SK-N-SH (cell line): ENCODE results near the gene WIF1. TPM values are rescaled to one million over a fixed set of nuclear protein-coding genes. Genes with fewer than 3 reads are reported as not detected.
A peak's percentile ranks its signal among the peaks of the same experiment; 100 is the strongest.

Source experiments
- CTCF ChIA-PET: fragments of 300-600, 350-600 bp; formaldehyde crosslinking; extraction: SDS; loops from one replicate; lab custom pipeline; 2021; lab: Yijun Ruan, JAX
- POLR2A ChIA-PET: fragments of 350-600 bp; sonication (Branson Sonifier 250); formaldehyde crosslinking; extraction: SDS; loops from one replicate; lab custom pipeline; 2020; ENCODE audit warnings: antibody characterized with exemption, inconsistent platforms; lab: Yijun Ruan, JAX
- DNase-seq: peaks from one replicate; pipeline ENCODE4 v3.0.0; 2012
- H2AFZ ChIP-seq: fragments of 200-600 bp; sonication (generic); 2 replicates; pipeline ENCODE4 v1.8.1; 2016; ENCODE audit warnings: antibody characterized with exemption, mild to moderate bottlenecking, low read depth
- H3F3A ChIP-seq: fragments of 200-600 bp; sonication (generic); replicated peaks from 2 replicates; pipeline ENCODE3; 2016; ENCODE audit warnings: antibody characterized with exemption, mild to moderate bottlenecking; ENCODE audit not compliant: insufficient read depth
- H3K27ac ChIP-seq, 2 experiments: fragments of 200-500 bp in 1 of 2; fragments of 200-600 bp in 1 of 2; sonication (Bioruptor generic) in 1 of 2; sonication (generic), shearing (Covaris generic) in 1 of 2; 2 replicates each; pipeline versions ENCODE4 v1.5.1 to v1.6.1; 2014 to 2016; ENCODE audit warnings: low read depth in 2 of 2, inconsistent platforms in 1 of 2, low read length in 1 of 2, mild to moderate bottlenecking in 1 of 2, mixed read lengths in 1 of 2
- H3K27me3 ChIP-seq: fragments of 200-600 bp; sonication (generic), shearing (Covaris generic); 2 replicates; pipeline ENCODE4 v1.6.1; 2016; ENCODE audit warnings: mixed run types; ENCODE audit not compliant: insufficient read depth
- H3K36me3 ChIP-seq, 2 experiments: fragments of 200-500 bp in 1 of 2; fragments of 200-600 bp in 1 of 2; sonication (Bioruptor generic) in 1 of 2; sonication (generic) in 1 of 2; replicated peaks in 1 of 2; 2 replicates each; pipeline versions ENCODE3 to v1.5.1; 2014 to 2016; ENCODE audit warnings: low read length in 1 of 2, mild to moderate bottlenecking in 1 of 2; ENCODE audit not compliant: insufficient read depth in 2 of 2, control insufficient read depth in 1 of 2
- H3K4me1 ChIP-seq, 2 experiments: fragments of 200-500 bp in 1 of 2; fragments of 200-600 bp in 1 of 2; sonication (Bioruptor generic) in 1 of 2; sonication (generic), shearing (Covaris generic) in 1 of 2; 2 replicates each; pipeline versions ENCODE4 v1.5.1 to v1.6.1; 2014 to 2016; ENCODE audit warnings: low read depth in 1 of 2, low read length in 1 of 2, mixed run types in 1 of 2; ENCODE audit not compliant: insufficient read depth in 2 of 2, control insufficient read depth in 1 of 2
- H3K4me2 ChIP-seq: fragments of 200-600 bp; sonication (generic), shearing (Covaris generic); 2 replicates; pipeline ENCODE4 v1.6.1; 2017; ENCODE audit warnings: mixed run types
- H3K4me3 ChIP-seq, 2 experiments: fragments of 200-500 bp in 1 of 2; fragments of 200-600 bp in 1 of 2; sonication (Bioruptor generic) in 1 of 2; sonication (generic), shearing (Covaris generic) in 1 of 2; 2 replicates each; pipeline versions ENCODE4 v1.5.1 to v1.8.1; 2014 to 2016; ENCODE audit warnings: low read depth in 2 of 2, inconsistent platforms in 1 of 2, low read length in 1 of 2, mild to moderate bottlenecking in 1 of 2, mixed read lengths in 1 of 2, moderate library complexity in 1 of 2
- H3K79me2 ChIP-seq: fragments of 200-600 bp; sonication (generic); 2 replicates; pipeline ENCODE4 v1.8.1; 2017; ENCODE audit warnings: mild to moderate bottlenecking; ENCODE audit not compliant: insufficient read depth
- H3K9ac ChIP-seq: fragments of 200-600 bp; sonication (generic); 2 replicates; pipeline ENCODE4 v1.6.1; 2017; ENCODE audit warnings: mixed run types
- H3K9me2 ChIP-seq: fragments of 200-600 bp; sonication (generic); 2 replicates; pipeline ENCODE4 v1.6.1; 2017; ENCODE audit warnings: mixed run types
- H3K9me3 ChIP-seq: fragments of 200-600 bp; sonication (generic); 2 replicates; pipeline ENCODE4 v1.6.1; 2017; ENCODE audit warnings: mixed run types, mild to moderate bottlenecking, moderate library complexity
- H4K20me1 ChIP-seq: fragments of 200-600 bp; sonication (generic); 2 replicates; pipeline ENCODE4 v1.6.1; 2017; ENCODE audit warnings: mild to moderate bottlenecking, mixed run types; ENCODE audit not compliant: insufficient read depth
- CTCF ChIP-seq: fragments of 200-600 bp; sonication (generic); IDR thresholded peaks from 2 replicates; pipeline ENCODE4 v1.6.1; 2017; ENCODE audit warnings: antibody characterized with exemption, mild to moderate bottlenecking, moderate library complexity
- ELF1 ChIP-seq: IDR thresholded peaks from 2 replicates; pipeline ENCODE4 v1.4.0; 2012
- EP300 ChIP-seq, 2 experiments: IDR thresholded peaks; 2 replicates each; pipeline versions ENCODE4 v1.4.0 to v1.6.1; 2012; ENCODE audit warnings: borderline replicate concordance in 1 of 2, low read depth in 1 of 2, low read length in 1 of 2
- EZH2phosphoT487 ChIP-seq: fragments of 200-600 bp; sonication (generic); IDR thresholded peaks from 2 replicates; pipeline ENCODE4 v1.6.1; 2017; ENCODE audit warnings: low read depth, mixed run types, mild to moderate bottlenecking, antibody characterized with exemption, moderate library complexity, borderline replicate concordance
- FOSL2 ChIP-seq: IDR thresholded peaks from 2 replicates; pipeline ENCODE4 v1.4.0; 2012; ENCODE audit warnings: low read depth, mild to moderate bottlenecking, moderate library complexity, borderline replicate concordance
- FOXJ3 ChIP-seq: sonication (generic); formaldehyde crosslinking; IDR thresholded peaks from 2 replicates; pipeline ENCODE4 v1.5.1; 2020; ENCODE audit warnings: mild to moderate bottlenecking, missing genetic modification reagents
- GABPA ChIP-seq: IDR thresholded peaks from 2 replicates; pipeline ENCODE4 v1.4.0; 2012; ENCODE audit warnings: low read depth, mild to moderate bottlenecking
- GATA2 ChIP-seq: sonication (generic); formaldehyde crosslinking; IDR thresholded peaks from 2 replicates; pipeline ENCODE4 v1.5.0; 2020; ENCODE audit warnings: mild to moderate bottlenecking, missing genetic modification reagents
- JUND ChIP-seq: IDR thresholded peaks from 2 replicates; pipeline ENCODE4 v1.4.0; 2012
- PBX3 ChIP-seq: IDR thresholded peaks from 2 replicates; pipeline ENCODE4; 2012
- RXRA ChIP-seq: IDR thresholded peaks from 2 replicates; pipeline ENCODE4 v1.4.0; 2012; ENCODE audit warnings: low read depth, mild to moderate bottlenecking, borderline replicate concordance
- SMC3 ChIP-seq: IDR thresholded peaks from 2 replicates; pipeline ENCODE4 v1.6.1; 2012; ENCODE audit warnings: low read depth, low read length, improper control_type of control experiment
- TAF1 ChIP-seq: IDR thresholded peaks from 2 replicates; pipeline ENCODE4 v1.6.1; 2012; ENCODE audit warnings: low read depth, mild to moderate bottlenecking, low read length, moderate library complexity, borderline replicate concordance
- WGBS: methylation state at CpG from one replicate; pipeline ENCODE4 v1.1.6; 2017; ENCODE audit warnings: low lambda C conversion rate; 5-methylcytosine and 5-hydroxymethylcytosine counted together
- polyA plus RNA-seq, 3 experiments: library from polyadenylated mRNA; depleted of rRNA; stranded (reverse); fragments of >200 nt; gene quantifications; 2 replicates each; pipeline ENCODE4 v1.2.3, GENCODE V29; 2012
- TF ChIP-seq, protein P1 (sequence below): fragments of 150-350 bp; IDR thresholded peaks from 2 replicates; pipeline ENCODE4 v1.6.1; 2016; ENCODE audit warnings: mild to moderate bottlenecking, low read depth, low read length
- TF ChIP-seq, protein P2 (sequence below): IDR thresholded peaks from 2 replicates; pipeline ENCODE4 v1.4.0; 2012; ENCODE audit warnings: low read depth, borderline replicate concordance

Gene WIF1
- polyA plus RNA-seq, 1 of the 3 experiments (the other 2 are of a cell fraction): not detected

DNA sequence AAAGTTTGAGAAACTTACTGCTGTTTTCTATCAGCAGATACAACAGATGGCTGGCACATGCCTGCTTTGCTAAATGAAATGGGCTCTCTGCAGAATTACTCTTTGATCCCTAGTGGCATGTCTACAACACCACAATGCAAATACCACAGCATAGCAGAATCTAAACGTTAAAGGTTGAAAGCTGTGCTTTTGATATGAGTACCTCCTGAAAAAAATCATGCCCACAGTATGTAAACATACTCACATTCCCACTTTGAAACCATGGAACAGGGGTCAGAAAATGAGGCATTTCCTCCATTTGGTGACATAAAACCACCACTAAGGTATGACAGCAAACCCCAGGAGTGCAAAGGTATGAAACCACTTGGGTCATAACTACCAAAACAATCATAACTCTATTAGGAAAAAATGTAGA lies 7.5 kb downstream of the WIF1 start:
- DNase-seq: no peak
- no peak overlapping the region for H3K9ac ChIP-seq
- no peak overlapping the region for H3K4me3 ChIP-seq
- no peak for TF ChIP-seq TAF1
- TF ChIP-seq ELF1: no peak
- no peak for TF ChIP-seq FOSL2
- TF ChIP-seq, protein P1, sequence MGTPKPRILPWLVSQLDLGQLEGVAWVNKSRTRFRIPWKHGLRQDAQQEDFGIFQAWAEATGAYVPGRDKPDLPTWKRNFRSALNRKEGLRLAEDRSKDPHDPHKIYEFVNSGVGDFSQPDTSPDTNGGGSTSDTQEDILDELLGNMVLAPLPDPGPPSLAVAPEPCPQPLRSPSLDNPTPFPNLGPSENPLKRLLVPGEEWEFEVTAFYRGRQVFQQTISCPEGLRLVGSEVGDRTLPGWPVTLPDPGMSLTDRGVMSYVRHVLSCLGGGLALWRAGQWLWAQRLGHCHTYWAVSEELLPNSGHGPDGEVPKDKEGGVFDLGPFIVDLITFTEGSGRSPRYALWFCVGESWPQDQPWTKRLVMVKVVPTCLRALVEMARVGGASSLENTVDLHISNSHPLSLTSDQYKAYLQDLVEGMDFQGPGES: no peak
- no peak for TF ChIP-seq GATA2
- no peak for TF ChIP-seq CTCF
- TF ChIP-seq SMC3: no peak
- no peak for TF ChIP-seq GABPA
- no peak for TF ChIP-seq EZH2phosphoT487
- no peak for TF ChIP-seq PBX3
- no peak for TF ChIP-seq RXRA
- no peak for TF ChIP-seq EP300 (IDR thresholded peaks at IDR 0.05; ENCODE audit: borderline replicate concordance in 1 of 2, low read depth in 1 of 2, low read length in 1 of 2)
- TF ChIP-seq FOXJ3 (CRISPR knock-in tag): no peak
- TF ChIP-seq JUND: no peak
- no peaks in the 10 kb centered on the region for H3K79me2 ChIP-seq
- POLR2A ChIA-PET: no interaction called here
- no peak overlapping the region for H3K27ac ChIP-seq
- H3K9me2 ChIP-seq: no peaks in the 10 kb centered on the region
- 0% methylated on average over 1 of the region's 1 CpG for WGBS
- no peak overlapping the region for H2AFZ ChIP-seq
- no peaks in the 10 kb centered on the region for H3K36me3 ChIP-seq
- peaks cover 49% of the 10 kb centered on the region for H3K27me3 ChIP-seq
- CTCF ChIA-PET: no interaction called here
- H4K20me1 ChIP-seq: no peaks in the 10 kb centered on the region
- no peaks in the 10 kb centered on the region for H3K9me3 ChIP-seq
- H3F3A ChIP-seq: no peaks in the 10 kb centered on the region
- no peaks in the 10 kb centered on the region for H3K4me1 ChIP-seq
- no peak overlapping the region for H3K4me2 ChIP-seq

DNA sequence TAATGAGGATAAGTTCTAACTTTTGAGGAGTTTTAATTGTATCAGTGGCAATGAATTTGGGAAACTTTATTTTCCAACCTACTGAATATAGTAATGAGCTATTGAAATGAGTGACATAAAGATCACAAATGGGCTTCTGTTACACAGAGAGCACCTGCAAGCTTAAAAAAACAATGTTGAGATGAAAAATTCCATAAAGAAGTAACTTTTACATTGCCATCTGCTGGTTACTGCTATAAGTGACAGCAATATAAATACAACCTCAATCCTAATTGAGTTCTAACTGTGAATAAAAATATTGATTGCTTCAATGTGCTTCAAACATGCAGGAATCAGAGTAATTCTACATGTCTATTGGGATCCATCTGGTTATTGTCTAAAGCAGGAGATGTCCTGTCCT lies 14.2 kb downstream of the WIF1 start:
- no peaks in the 10 kb centered on the region for H3K9me2 ChIP-seq
- no peaks in the 10 kb centered on the region for H3K79me2 ChIP-seq
- H4K20me1 ChIP-seq: no peaks in the 10 kb centered on the region
- ChIA-PET POLR2A (no interaction called here), CTCF (interaction anchor here (0.6 to 3.3 kb wide), 10 partner anchors 13 to 310 kb away, joined by 3 to 21 read pairs (median 7); partner anchors contain the start of gene WIF1)
- H3K27ac ChIP-seq: no peak overlapping the region
- H3K27me3 ChIP-seq: peaks cover 14% of the 10 kb centered on the region; the same call in 1 of the 2 replicates
- DNase-seq: no peak
- no peaks in the 10 kb centered on the region for H3K4me1 ChIP-seq
- no peak overlapping the region for H3K4me2 ChIP-seq
- no peaks in the 10 kb centered on the region for H3K36me3 ChIP-seq
- no peak overlapping the region for H2AFZ ChIP-seq
- H3K9me3 ChIP-seq: no peaks in the 10 kb centered on the region
- H3K4me3 ChIP-seq: no peak overlapping the region; a peak in 1 of 4 replicates
- TF ChIP-seq FOXJ3 (CRISPR knock-in tag): no peak
- TF ChIP-seq, protein P2, sequence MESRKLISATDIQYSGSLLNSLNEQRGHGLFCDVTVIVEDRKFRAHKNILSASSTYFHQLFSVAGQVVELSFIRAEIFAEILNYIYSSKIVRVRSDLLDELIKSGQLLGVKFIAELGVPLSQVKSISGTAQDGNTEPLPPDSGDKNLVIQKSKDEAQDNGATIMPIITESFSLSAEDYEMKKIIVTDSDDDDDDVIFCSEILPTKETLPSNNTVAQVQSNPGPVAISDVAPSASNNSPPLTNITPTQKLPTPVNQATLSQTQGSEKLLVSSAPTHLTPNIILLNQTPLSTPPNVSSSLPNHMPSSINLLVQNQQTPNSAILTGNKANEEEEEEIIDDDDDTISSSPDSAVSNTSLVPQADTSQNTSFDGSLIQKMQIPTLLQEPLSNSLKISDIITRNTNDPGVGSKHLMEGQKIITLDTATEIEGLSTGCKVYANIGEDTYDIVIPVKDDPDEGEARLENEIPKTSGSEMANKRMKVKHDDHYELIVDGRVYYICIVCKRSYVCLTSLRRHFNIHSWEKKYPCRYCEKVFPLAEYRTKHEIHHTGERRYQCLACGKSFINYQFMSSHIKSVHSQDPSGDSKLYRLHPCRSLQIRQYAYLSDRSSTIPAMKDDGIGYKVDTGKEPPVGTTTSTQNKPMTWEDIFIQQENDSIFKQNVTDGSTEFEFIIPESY: no peak
- peak; percentile 57 for TF ChIP-seq CTCF
- TF ChIP-seq EZH2phosphoT487: no peak
- H3K9ac ChIP-seq: no peak overlapping the region
- H3F3A ChIP-seq: no peaks in the 10 kb centered on the region
